ENCODE measurements around the gene CYP2R1.
"Not testable (repeated sequence)": the region's sequence is repeated elsewhere in the genome, so short reads cannot be mapped to it uniquely, and the experiment has no call there.

CYP2R1 gene

GRCh38 chr11:14905104-14906033 lies 13.3 kb upstream of the CYP2R1 start:
- Histone ChIP-seq H3K9me3 (ENCODE audit: control insufficient read depth, insufficient read depth, low read length) (no peaks in the 10 kb centered on the region), H3K36me3 (ENCODE audit: insufficient read depth, low read length) (no peaks in the 10 kb centered on the region), H3K4me1 (ENCODE audit: insufficient read depth, low read length) (no peaks in the 10 kb centered on the region), H3K9ac (ENCODE audit: low read depth, low read length) (peak overlapping the region; percentile 67)

- no peaks in the 10 kb centered on the region for H3K9me3 ChIP-seq (ENCODE audit: control insufficient read depth, insufficient read depth, low read length)
- H3K9ac ChIP-seq (ENCODE audit: low read depth, low read length) = peak overlapping the region; percentile 67
- no peaks in the 10 kb centered on the region for H3K4me1 ChIP-seq (ENCODE audit: insufficient read depth, low read length)
- no peaks in the 10 kb centered on the region for H3K36me3 ChIP-seq (ENCODE audit: insufficient read depth, low read length)
These were observed 12.7 kb upstream of the CYP2R1 start for GRCh38 chr11:14904745-14905103.

- no peaks in the 10 kb centered on the region for H3K4me1 ChIP-seq (ENCODE audit: insufficient read depth, low read length)
- H3K9ac ChIP-seq (ENCODE audit: low read depth, low read length) = no peak overlapping the region
- no peaks in the 10 kb centered on the region for H3K9me3 ChIP-seq (ENCODE audit: control insufficient read depth, insufficient read depth, low read length)
- H3K36me3 ChIP-seq (ENCODE audit: insufficient read depth, low read length) = no peaks in the 10 kb centered on the region
These were observed 10.8 kb upstream of the CYP2R1 start for GRCh38 chr11:14902650-14903350.

GRCh38 chr11:14898906-14899305 lies 6.9 kb upstream of the CYP2R1 start:
- Histone ChIP-seq H3K9me3 (ENCODE audit: control insufficient read depth, insufficient read depth, low read length) (no peaks in the 10 kb centered on the region), H3K9ac (ENCODE audit: low read depth, low read length) (no peak overlapping the region), H3K36me3 (ENCODE audit: insufficient read depth, low read length) (no peaks in the 10 kb centered on the region), H3K4me1 (ENCODE audit: insufficient read depth, low read length) (peaks cover 14% of the 10 kb centered on the region)

GRCh38 chr11:14898355-14898754 lies 6.3 kb upstream of the CYP2R1 start:
- H3K9ac ChIP-seq (ENCODE audit: low read depth, low read length) = no peak overlapping the region
- no peaks in the 10 kb centered on the region for H3K36me3 ChIP-seq (ENCODE audit: insufficient read depth, low read length)
- H3K9me3 ChIP-seq (ENCODE audit: control insufficient read depth, insufficient read depth, low read length) = no peaks in the 10 kb centered on the region
- peaks cover 14% of the 10 kb centered on the region for H3K4me1 ChIP-seq (ENCODE audit: insufficient read depth, low read length)

GRCh38 chr11:14894657-14895598 lies 2.9 kb upstream of the CYP2R1 start:
- Histone ChIP-seq H3K9ac (ENCODE audit: low read depth, low read length) (no peak overlapping the region; the same call in 1 of the 2 replicates), H3K4me1 (ENCODE audit: insufficient read depth, low read length) (peaks cover 14% of the 10 kb centered on the region), H3K36me3 (ENCODE audit: insufficient read depth, low read length) (no peaks in the 10 kb centered on the region), H3K9me3 (ENCODE audit: control insufficient read depth, insufficient read depth, low read length) (no peaks in the 10 kb centered on the region)

- H3K9ac ChIP-seq (ENCODE audit: low read depth, low read length) = peak overlapping the region; percentile 59; the same call in 1 of the 2 replicates
- H3K9me3 ChIP-seq (ENCODE audit: control insufficient read depth, insufficient read depth, low read length) = no peaks in the 10 kb centered on the region
- H3K36me3 ChIP-seq (ENCODE audit: insufficient read depth, low read length) = no peaks in the 10 kb centered on the region
- peaks cover 14% of the 10 kb centered on the region for H3K4me1 ChIP-seq (ENCODE audit: insufficient read depth, low read length)
These were observed 546 bp upstream of the CYP2R1 start for GRCh38 chr11:14892577-14892976.

GRCh38 chr11:14891143-14892035 lies 642 bp downstream of the CYP2R1 start:
- Histone ChIP-seq H3K36me3 (ENCODE audit: insufficient read depth, low read length) (no peaks in the 10 kb centered on the region), H3K9me3 (ENCODE audit: control insufficient read depth, insufficient read depth, low read length) (no peaks in the 10 kb centered on the region), H3K4me1 (ENCODE audit: insufficient read depth, low read length) (peaks cover 14% of the 10 kb centered on the region), H3K9ac (ENCODE audit: low read depth, low read length) (peak overlapping the region; percentile 59)

GRCh38 chr11:14886513-14886912 lies 5.5 kb downstream of the CYP2R1 start:
- Histone ChIP-seq H3K36me3 (ENCODE audit: insufficient read depth, low read length) (no peaks in the 10 kb centered on the region), H3K9me3 (ENCODE audit: control insufficient read depth, insufficient read depth, low read length) (no peaks in the 10 kb centered on the region), H3K9ac (ENCODE audit: low read depth, low read length) (no peak overlapping the region), H3K4me1 (ENCODE audit: insufficient read depth, low read length) (no peaks in the 10 kb centered on the region)

- Histone ChIP-seq H3K4me1 (ENCODE audit: insufficient read depth, low read length) (no peaks in the 10 kb centered on the region), H3K9ac (ENCODE audit: low read depth, low read length) (no peak overlapping the region), H3K36me3 (ENCODE audit: insufficient read depth, low read length) (no peaks in the 10 kb centered on the region), H3K9me3 (ENCODE audit: control insufficient read depth, insufficient read depth, low read length) (no peaks in the 10 kb centered on the region)
These were observed 7.3 kb downstream of the CYP2R1 start for GRCh38 chr11:14884667-14885273.

GRCh38 chr11:14883683-14884082 lies 8.3 kb downstream of the CYP2R1 start:
- H3K36me3 ChIP-seq (ENCODE audit: insufficient read depth, low read length); H3K9ac ChIP-seq (ENCODE audit: low read depth, low read length); H3K4me1 ChIP-seq (ENCODE audit: insufficient read depth, low read length); H3K9me3 ChIP-seq (ENCODE audit: control insufficient read depth, insufficient read depth, low read length): not testable (repeated sequence)

- Histone ChIP-seq H3K36me3 (ENCODE audit: insufficient read depth, low read length) (no peaks in the 10 kb centered on the region), H3K4me1 (ENCODE audit: insufficient read depth, low read length) (no peaks in the 10 kb centered on the region), H3K9me3 (ENCODE audit: control insufficient read depth, insufficient read depth, low read length) (no peaks in the 10 kb centered on the region), H3K9ac (ENCODE audit: low read depth, low read length) (no peak overlapping the region)
These were observed 9.8 kb downstream of the CYP2R1 start for GRCh38 chr11:14882196-14882595.

- Histone ChIP-seq H3K36me3 (ENCODE audit: insufficient read depth, low read length) (no peaks in the 10 kb centered on the region), H3K9ac (ENCODE audit: low read depth, low read length) (no peak overlapping the region), H3K9me3 (ENCODE audit: control insufficient read depth, insufficient read depth, low read length) (no peaks in the 10 kb centered on the region), H3K4me1 (ENCODE audit: insufficient read depth, low read length) (no peaks in the 10 kb centered on the region)
These were observed 10.3 kb downstream of the CYP2R1 start for GRCh38 chr11:14881576-14882193.
